Measurements from ENCODE around the gene CNTNAP2.

Gene CNTNAP2

DNA sequence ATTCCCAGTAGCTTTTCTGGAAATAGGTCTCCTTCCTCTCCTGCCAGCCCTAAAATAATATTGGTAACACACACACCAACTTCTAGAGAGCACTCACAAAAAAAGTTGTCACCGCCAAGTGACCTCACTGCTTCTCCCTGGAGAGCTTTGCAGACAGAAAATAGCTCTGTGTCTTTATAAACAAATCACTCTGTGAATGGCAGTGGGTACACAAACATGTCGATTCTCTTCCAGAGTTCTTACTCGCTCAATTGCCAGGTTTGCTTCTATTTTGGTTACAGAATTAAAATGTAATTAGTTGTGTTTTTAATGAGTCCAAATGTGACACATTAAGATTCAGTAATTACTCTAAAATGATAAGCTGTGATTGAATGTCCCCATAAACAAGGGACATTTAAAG lies 1824.8 kb downstream of the CNTNAP2 start:
- DNase-seq (ENCODE audit: low spot score) = no peak

DNA sequence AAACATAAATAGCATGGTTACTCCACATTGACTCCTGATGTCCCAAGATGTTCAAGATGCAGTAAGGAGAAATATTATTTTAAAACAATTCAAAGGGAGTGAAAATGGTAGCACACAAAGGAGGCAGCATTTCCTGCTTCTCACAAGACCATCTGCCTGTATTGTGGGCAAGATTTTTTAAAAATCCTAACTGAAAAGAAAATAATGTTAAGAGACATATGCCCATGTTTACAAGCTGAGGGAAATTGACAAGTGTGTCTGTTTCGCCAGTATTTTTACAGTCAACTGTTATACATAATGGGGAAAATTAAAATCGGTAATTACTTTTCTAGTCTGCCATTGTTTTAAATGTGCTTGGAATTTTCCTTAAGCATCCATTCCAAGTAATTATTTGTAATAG lies 1827.7 kb downstream of the CNTNAP2 start:
- no peak for DNase-seq (ENCODE audit: low spot score)

DNA sequence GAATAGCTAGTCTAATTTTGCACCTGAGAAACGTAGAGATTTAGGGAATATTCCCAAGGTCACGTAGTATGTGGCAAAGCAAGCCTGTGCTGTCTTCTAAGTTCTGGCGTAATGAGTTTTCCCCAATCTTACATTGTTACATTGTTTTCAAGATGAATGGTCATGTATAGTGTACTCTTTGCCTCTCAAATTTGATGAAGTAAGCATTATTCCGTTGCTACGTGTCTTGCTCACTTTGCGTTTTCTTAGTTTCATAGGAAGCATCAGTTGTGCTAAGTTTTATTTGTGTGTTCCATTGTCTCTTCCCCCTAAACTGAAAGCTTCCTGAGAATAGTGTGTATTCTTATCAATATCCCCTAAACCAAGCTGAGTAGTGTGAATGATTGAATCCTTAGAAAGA lies 1836.3 kb downstream of the CNTNAP2 start:
- DNase-seq (ENCODE audit: low spot score) = no peak

DNA sequence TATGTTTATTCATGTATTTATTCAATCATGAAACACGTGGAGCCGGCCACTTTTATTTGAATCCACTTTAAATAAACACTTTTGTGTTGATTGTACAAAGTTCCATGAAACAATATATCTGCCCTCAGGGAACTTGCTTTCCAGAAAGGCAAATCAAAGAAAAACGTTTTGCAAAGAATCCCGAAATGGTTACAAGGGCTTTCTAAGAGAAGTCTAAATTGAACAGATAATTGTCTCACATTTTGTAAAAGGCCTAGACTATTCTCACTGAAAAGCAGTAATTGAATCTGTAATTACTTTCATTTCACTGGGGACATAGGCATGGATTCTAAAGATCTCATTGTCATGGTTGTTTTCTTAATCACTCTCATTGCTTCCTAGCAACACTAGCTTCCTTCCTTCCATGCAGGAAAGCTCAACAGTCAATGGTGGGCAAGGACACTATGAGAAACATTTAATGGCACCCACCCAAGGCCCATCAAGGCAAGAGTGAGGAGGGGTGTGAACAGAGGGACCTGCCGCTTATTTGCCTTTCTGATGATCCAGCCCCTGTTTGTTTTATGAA lies 1851.5 kb downstream of the CNTNAP2 start:
- no peak for DNase-seq (ENCODE audit: low spot score)

DNA sequence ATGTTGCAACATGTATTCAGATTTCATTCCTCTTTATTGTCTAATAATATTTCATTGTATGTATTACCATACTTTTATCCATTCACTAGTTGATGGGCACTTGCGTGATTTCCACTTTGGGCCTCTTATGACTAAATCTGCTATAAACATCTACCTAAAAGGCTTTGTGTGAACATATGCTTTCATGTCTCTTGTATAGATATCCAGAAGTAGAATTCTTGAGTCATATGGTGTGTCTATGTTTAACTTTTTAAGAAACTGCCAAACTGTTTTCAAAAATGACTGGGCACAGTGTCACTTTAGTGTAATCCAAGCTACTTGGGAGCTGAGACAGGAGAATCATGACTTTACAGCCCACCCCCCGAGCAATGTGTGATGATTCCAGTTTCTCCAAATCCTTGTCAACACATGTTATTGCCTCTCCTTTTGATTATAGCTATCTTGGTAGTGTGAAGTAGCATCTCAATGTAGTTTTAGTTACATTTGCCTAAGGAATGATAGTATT lies 1855.1 kb downstream of the CNTNAP2 start:
- no peak for DNase-seq (ENCODE audit: low spot score)

DNA sequence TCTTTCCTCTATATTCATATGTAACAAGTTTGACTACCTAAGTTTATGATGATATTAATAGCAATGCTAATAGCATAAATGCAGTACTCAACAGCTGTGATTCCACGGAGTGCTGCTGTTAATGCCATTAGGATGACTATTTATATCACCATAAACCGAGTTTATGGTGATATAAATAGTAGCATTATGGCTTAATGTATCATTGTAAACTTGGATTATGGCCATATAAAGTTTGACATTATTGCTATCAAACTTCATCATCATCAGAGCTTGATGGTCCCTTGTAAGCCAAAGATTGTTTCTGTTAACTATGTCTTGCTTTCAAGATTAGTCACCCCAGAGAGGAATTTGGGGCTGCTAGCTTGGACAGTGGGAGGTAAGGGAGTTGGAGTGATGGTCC lies 1861.6 kb downstream of the CNTNAP2 start:
- DNase-seq (ENCODE audit: low spot score) = no peak

DNA sequence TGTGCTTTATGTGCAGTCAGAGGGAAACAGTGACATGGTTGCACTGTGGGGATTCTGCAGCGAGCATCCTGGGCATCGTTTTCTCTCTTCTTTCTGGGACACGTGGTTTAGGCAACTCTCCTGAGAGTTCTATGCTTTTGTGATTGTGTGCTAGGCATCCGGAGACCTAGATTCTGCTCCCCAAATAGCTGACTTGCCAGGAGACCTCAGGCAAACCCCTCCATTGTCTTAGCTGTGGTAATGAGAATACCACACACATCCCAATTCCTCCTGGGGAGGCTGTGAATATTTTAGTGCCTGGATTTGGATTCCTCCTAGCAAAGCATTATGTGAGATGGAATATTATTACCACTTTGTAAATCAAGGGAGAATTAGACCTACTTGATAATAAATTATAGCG lies 1862.0 kb downstream of the CNTNAP2 start:
- no peak for DNase-seq (ENCODE audit: low spot score)

DNA sequence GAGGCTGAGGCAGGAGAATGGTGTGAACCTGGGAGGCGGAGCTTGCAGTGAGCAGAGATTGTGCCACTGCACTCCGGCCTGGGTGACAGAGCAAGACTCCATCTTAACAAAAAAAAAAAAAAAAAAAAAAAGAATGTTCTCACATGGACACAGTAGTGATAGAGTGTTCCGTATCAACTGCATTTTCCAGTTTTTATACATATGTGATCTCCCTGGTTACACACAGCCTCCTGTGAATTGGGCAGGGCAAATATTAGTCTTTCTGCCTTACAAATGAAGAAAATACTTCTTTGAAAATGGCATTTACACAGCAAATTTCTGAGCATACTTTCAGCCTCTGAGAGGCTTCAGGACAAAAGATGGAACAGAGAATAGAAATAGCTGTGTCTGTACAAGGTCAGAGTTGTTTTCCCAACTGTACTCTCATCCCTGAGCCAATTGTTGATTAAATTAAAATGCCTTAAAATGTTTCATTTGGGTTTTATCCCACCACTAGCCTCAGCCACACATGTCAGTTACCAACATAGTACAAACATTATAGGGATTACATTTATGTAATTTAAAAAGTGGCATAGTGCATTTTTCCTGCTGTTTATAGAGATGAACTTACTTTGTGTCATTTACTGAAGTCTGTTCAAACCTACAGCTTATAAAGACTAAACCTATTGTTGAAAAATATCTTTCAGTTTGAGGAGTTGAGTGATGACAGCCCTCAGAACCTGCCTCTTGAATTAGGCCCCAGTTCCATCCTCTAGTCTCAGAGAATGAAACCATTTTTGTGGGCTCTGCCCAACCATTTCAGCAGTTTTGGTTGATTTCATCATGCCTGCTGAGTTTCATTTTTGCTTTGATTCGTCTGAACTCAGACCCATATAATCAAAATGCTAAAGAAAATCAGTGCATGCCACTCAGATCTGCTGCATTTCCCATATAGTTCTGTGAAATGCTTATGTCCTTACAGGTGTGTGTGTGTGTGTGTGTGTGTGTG lies 1864.5 kb downstream of the CNTNAP2 start:
- DNase-seq (ENCODE audit: low spot score) = peak; percentile 58

DNA sequence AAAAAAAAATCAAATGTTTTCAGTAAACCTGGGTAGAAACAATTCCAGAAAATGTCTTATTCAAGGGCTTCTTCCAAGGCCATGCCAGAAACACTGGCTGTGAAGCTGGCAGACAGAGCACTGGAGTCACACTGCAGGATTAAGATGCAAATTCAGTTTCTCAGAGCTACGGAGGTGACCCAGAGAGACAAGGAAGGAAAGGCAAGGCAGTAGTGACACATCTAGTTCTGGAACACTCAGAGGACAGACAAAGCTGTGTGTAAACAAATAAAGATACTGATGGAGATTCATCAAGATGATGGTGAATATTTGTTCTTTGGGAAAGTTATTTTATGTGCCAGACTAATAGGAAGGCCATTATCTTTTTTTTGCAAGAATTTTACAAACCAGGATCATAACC lies 1865.7 kb downstream of the CNTNAP2 start:
- no peak for DNase-seq (ENCODE audit: low spot score)

DNA sequence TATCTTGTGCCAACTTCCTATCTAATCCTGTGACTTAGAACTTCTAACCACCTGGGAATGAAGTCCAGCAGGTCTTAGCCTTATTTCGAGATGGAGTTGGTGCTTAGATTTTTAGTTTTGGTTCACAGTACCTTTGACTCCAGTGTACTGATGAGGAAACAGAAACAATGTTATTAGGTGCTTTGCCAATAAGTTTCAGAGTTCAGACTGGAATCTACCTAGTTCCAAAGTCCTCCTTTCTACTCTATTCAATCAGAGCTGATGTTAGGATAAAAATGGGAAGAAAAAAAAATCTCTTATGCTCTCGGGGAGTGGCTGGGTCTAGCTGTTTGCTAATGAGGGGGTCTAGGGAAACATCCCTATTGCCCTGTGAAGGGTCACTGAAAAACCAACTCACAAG lies 1867.7 kb downstream of the CNTNAP2 start:
- DNase-seq (ENCODE audit: low spot score) = no peak

DNA sequence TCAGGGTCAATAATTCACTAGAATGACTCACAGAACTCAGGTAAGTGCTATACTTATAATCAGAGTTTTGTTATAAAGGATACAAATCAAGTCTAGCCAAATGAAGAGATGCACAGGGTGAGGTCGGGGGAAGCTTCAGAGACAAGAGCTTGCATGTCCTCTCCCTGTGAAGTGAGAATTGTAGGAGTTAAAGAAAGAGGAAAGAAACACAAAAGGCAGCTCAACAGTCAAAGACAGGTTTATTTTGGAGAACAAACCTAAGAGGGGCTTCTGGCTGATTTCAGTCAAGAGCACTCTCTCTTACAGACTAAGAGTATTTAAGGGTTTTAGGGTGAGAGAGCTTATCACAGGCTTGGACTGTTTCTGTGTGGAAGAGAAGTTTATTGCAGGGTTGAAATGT lies 1873.5 kb downstream of the CNTNAP2 start:
- DNase-seq (ENCODE audit: low spot score) = no peak

DNA sequence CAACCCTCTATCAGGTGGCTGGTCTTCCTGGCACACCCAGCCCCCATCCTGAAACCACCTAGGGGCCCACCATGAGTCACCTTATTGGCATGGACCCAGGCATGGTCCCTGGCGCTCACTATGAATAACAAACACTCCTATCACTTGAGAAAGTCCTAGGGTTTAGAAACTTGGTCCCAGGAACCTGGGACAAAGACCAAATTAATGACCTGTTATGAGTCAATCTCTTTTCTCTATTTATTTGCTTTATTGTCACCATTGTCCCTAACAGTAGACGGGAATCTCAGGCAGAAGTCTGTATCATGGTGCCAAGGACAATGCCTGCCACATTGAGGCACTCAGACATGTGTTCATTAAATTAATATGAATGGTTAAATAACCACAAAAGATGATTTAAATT lies 1874.3 kb downstream of the CNTNAP2 start:
- DNase-seq (ENCODE audit: low spot score) = no peak

DNA sequence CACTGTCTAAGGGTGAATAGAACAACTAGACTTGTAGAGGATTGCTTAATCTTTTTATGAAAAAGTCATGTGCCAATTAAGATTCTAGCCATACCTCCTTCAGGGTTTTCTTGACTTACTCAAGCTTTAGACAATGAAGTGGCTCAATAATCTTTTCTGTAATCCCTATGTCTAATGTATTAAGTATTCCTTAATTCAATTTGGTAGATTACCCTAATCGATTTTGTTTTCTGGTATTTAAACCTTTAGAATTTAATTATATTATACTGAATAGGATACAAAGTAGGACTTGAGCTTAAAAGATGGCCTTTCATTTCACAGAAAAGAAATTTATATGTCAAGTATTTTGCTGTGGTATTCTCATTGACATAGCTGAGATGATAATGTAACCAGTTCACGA lies 1876.1 kb downstream of the CNTNAP2 start:
- DNase-seq (ENCODE audit: low spot score) = no peak

DNA sequence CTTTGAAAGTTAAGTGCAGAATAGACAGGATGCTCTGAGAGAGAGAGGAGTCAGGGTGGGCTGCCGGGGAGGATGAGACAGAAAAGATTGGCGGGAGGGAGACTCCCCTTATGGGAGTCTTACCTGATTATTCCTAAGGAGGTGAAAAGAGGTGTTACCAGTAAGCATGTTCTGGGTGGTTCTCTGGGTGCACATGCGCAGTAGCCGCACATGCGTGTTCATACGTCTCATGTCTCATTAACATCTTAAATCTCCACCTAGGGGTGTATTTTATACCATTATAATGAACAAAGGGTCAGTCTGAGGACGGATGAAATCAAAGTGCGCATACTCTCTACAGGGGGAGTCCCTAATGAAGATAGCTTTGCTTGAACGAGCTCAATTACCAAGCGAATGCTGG lies 1881.0 kb downstream of the CNTNAP2 start:
- DNase-seq (ENCODE audit: low spot score) = no peak

DNA sequence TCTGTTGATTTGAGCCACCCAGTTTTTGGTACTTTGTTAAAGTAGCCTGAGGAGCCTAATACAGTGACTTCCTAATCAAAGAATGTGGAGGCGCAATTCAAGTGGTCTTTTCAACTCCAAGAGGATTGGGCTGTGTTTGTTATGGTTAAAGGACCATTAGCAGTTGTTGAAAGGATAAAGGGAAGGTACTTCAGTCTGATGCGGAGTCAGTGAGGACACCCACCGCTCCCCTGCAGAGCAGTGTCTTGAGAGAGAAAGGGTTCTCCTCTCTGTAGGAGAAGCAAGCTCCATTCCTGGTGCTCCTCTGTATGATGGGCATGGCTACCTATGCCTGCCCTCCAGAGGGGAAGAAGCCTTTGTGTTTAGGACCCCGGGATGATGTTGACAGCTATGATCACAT lies 1883.4 kb downstream of the CNTNAP2 start:
- DNase-seq (ENCODE audit: low spot score) = no peak

DNA sequence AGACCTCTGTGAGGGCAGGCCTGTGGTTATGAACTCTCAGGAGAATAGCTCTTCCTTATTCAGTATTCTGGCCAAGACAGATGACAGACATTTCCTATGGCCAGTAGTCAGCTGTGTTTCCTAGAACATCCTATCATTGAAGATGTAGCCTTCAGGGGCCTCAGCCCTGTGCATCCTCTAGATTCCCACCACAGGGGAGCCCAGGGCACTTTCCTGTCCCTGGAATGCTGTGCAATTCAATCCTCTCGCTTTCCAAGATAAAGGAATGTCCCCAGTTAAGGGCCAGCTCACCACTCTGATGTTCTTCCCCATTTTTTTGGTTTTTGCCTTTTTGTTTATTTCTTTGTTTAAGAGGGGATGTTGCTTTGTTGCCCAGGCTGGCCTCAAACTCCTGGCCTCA lies 1895.2 kb downstream of the CNTNAP2 start:
- DNase-seq (ENCODE audit: low spot score) = no peak

DNA sequence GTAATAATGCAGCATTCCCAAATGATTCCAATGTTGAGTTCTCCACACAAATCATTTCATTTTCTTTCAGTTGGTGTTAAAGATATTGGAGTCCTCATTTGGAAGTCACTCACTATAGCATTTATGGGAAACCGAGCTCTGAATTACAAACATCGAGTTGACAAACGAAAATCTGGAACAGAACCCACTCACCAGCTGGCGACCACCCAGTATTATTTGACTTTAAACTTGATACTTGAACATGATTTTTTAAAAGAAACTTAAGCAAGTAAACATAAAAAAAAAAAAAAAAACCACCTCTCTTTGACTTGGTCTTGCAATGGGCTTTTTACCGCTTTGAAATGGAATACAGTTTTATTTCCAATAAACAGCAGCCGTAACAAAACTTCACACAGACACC lies 1897.4 kb downstream of the CNTNAP2 start:
- DNase-seq (ENCODE audit: low spot score) = no peak

DNA sequence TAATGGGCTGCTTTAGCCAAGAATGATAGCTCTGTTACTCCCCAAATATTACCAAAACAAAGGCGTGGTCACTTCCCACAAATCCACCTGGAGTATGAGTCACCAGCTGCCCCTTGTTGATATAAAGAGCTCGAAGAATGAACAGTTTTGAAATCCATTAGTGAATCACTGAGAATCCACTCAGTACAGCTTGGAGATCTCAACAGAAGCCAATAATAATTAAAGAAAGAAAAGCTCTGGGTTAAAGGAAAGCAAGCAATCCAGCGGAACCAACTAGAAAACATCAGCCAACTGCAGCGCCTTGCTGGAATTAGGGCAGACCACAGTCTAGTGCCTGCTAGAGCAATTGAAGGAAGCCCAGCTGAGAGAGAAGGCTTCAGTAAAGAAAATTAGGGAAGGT lies 1897.9 kb downstream of the CNTNAP2 start:
- DNase-seq (ENCODE audit: low spot score) = no peak

DNA sequence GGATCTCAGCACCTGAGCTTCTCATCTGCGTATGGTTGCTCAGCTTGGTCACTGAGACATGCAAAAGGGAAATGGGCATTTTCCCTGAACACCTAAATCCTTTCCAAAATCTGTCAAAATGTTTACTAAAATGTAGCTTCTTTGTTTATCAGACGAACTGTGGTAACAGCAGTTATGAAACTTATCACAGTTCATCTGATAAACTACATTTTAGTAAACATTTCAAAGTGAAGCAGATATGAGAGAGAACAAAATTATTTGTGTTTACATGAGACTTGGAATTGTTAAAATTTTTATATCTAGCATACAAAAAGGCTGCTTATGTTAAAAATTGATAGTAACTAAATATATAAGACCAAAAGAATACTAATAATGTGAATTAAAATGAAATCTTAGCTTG lies 1900.5 kb downstream of the CNTNAP2 start:
- no peak for DNase-seq (ENCODE audit: low spot score)

DNA sequence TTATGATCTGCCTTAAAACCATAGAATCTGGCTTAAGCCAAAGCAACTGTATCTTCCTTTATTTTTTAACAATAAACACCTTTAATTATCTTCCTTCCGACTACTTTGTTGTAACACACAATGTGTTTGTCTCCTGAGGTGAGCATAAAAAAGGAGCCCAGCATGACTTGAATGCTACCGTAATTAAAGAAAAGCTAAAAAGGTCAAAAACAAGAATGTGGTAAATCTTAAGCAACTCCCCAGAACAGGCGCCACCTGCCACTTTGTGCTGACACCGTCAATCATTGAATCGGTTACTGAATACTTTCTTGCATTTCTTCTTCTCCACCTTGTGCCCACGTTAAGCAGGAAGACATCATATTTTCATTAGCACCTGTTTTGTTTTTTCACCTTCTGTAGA lies 1904.1 kb downstream of the CNTNAP2 start:
- no peak for DNase-seq (ENCODE audit: low spot score)

DNA sequence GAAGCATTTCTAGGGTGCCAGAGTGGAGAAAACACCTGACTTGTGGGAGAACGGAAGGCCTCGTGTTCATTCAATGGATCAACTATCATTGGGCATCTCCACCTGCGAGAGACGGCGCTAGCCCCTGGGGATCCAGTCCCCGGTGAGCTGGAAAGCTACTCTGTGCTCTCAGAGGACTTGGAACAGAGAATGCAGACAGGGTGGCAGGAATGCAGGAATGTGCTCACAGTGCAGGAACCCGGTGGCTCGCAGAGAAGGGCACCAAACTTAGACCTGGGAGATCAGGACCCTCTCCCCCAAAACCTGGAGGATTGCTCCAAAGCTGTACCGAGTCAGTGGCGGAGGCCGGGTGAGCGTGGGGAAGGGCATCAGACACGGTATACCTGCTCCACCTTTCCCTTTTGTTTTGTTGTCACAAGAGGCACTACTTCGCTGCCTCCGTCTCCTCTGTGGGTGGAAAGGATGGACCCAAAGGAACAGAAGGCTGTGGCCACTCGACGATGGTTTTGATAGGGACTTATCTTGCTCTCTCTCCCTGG lies 1905.0 kb downstream of the CNTNAP2 start:
- DNase-seq (ENCODE audit: low spot score) = no peak

DNA sequence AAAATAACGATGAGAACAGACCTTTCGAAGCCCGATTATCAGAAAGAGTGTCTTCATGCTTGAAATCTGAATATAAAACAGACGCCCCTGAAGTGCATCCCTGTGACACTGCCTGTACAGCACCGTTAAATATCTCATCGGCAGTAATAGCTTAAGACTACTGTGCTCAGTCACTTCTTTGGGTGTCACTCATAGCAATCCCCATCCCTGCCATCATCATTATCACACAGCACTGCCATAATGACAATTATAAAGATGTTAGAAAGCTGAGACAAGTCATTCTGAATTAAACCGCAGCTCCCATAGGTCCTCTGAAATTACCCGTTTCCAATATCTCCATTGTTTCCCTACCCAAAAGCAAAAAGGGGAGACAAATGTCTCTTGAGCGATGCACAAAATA lies 1906.2 kb downstream of the CNTNAP2 start:
- no peak for DNase-seq (ENCODE audit: low spot score)

DNA sequence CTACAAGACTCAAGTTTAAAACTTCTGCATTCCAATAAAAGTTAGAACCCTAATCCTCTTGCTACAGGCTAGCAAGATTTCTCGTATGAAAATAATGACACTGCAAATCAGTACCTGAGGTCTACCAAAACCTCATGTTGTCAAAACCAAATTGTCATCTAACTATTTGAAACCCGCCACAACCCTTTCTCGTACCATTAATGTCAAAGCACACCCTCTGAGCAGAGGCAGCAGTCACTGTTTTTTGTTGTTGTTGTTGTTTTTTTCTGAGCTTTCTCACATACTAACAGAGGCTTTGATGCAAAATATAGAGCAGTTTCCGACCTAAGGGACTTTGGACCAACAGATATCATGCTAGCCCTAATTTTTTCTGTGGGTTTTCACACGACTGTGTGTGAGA lies 1910.1 kb downstream of the CNTNAP2 start:
- no peak for DNase-seq (ENCODE audit: low spot score)

Measured in GM03348 (cell line).